Fibroblast of lung (primary cell): ENCODE data around the gene BCL2L12. TPM values are rescaled to one million over a fixed set of nuclear protein-coding genes. Genes with fewer than 3 reads are reported as not detected.

Experiments used
- DNase-seq, 2 donors: peaks; one replicate each; pipeline versions ENCODE4 v3.0.0 to v3.0.0-alpha.2; 2010; ENCODE audit warnings: low read depth in 2 of 2
- H2AFZ ChIP-seq: 2 replicates; pipeline ENCODE4 v1.5.1; 2012; ENCODE audit warnings: low read length, control low read depth, inconsistent platforms
- H3K27ac ChIP-seq: 2 replicates; pipeline ENCODE4 v1.5.1; 2011; ENCODE audit warnings: low read length, control low read depth; ENCODE audit not compliant: insufficient read depth
- H3K27me3 ChIP-seq: 2 replicates; pipeline ENCODE4 v1.5.1; 2011; ENCODE audit warnings: mild to moderate bottlenecking, low read length; ENCODE audit not compliant: control insufficient read depth, insufficient read depth
- H3K36me3 ChIP-seq: 2 replicates; pipeline ENCODE4 v1.5.1; 2011; ENCODE audit warnings: low read length; ENCODE audit not compliant: control insufficient read depth, insufficient read depth
- H3K4me1 ChIP-seq: 2 replicates; pipeline ENCODE4 v1.5.1; 2011; ENCODE audit warnings: low read length; ENCODE audit not compliant: control insufficient read depth, insufficient read depth; ENCODE audit errors: extremely low read depth
- H3K4me2 ChIP-seq: 2 replicates; pipeline ENCODE4 v1.5.1; 2011; ENCODE audit warnings: low read length, control low read depth; ENCODE audit not compliant: insufficient read depth; ENCODE audit errors: extremely low read depth
- H3K4me3 ChIP-seq, 4 experiments: fragments of 200-600 bp in 1 of 4; sonication (generic) in 1 of 4; replicated peaks in 1 of 4; 2 replicates each; pipeline ENCODE4 v1.5.1; 2011 to 2016; ENCODE audit warnings: low read length in 4 of 4, low read depth in 3 of 4, mild to moderate bottlenecking in 3 of 4, control low read depth in 2 of 4, inconsistent platforms in 1 of 4, mixed read lengths in 1 of 4; ENCODE audit not compliant: insufficient read depth in 1 of 4; ENCODE audit errors: control extremely low read depth in 1 of 4
- H3K79me2 ChIP-seq: 2 replicates; pipeline ENCODE4 v1.5.1; 2012; ENCODE audit warnings: mild to moderate bottlenecking, low read length, inconsistent platforms; ENCODE audit not compliant: control insufficient read depth, insufficient read depth
- H3K9ac ChIP-seq: 2 replicates; pipeline ENCODE4 v1.5.1; 2011; ENCODE audit warnings: mild to moderate bottlenecking, low read length, control low read depth; ENCODE audit not compliant: insufficient read depth
- H3K9me3 ChIP-seq: 2 replicates; pipeline ENCODE4 v1.5.1; 2012; ENCODE audit warnings: low read depth, low read length; ENCODE audit not compliant: control insufficient read depth, insufficient read depth
- H4K20me1 ChIP-seq: 2 replicates; pipeline ENCODE4 v1.5.1; 2011; ENCODE audit warnings: low read length; ENCODE audit not compliant: control insufficient read depth, insufficient read depth; ENCODE audit errors: extremely low read depth
- EZH2 ChIP-seq: IDR thresholded peaks from 2 replicates; pipeline ENCODE4 v1.5.1; 2012; ENCODE audit warnings: low read length, control low read depth, mild to moderate bottlenecking; ENCODE audit errors: missing control alignments
- polyA plus RNA-seq, 2 donors: library from polyadenylated mRNA; depleted of rRNA in 1 of 2; stranded (reverse) in 1 of 2; unstranded in 1 of 2; fragments of >200 nt; gene quantifications; 2 replicates each; pipeline ENCODE4 v1.2.1, GENCODE V29; 2011 to 2012; ENCODE audit warnings: missing spikeins in 1 of 2
- total RNA-seq: library from RNA; depleted of rRNA; stranded (reverse); fragments of >200 nt; gene quantifications from 2 replicates; pipeline ENCODE4 v1.2.1, GENCODE V29; 2014
- TF ChIP-seq, protein P1 (sequence below), 2 donors: IDR thresholded peaks in 1 of 2; conservative IDR thresholded peaks in 1 of 2; 1 replicate in 1 of 2; 2 replicates in 1 of 2; pipeline ENCODE4 v1.5.1; 2011 to 2012; ENCODE audit warnings: low read length in 2 of 2, control low read depth in 1 of 2, inconsistent platforms in 1 of 2, low read depth in 1 of 2, mild to moderate bottlenecking in 1 of 2

BCL2L12 gene
- total and polyA plus RNA-seq, 2 donors (not counting 1 experiment from before 2014, with no cell fraction given) = 4.8 to 5.0 TPM

DNA sequence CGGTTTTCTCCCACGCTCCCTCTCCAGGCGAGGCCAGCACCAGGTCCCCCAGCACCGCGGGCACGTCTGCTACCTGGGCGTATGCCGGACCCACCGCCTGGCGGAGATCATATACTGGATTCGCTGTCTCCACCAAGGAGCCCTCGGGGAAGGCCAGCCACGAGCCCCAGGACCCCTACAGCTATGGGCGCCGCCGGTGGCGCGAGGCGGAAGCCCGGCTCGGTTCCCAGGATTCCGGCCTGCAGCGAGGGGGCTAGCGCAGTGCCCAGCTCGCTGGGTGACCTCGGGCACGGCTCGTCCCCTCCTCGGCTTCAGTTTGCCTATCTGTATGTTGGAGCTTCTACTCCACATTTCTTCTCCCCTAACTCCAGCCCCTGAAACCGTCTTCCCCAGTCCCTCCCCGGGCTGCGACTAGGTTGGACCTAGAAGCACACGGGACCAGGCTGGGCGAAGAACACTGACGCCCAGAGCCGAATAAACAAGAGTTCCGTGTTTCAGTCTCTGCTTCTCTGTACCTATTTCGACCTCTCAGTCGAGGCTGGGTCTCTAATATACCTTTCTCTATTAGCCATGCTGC lies 24.4 kb downstream of the BCL2L12 start:
- Histone ChIP-seq H3K4me3 (peak overlapping the region; percentile 43 to 69 (median 64)), H3K9ac (no peak overlapping the region), H3K27me3 (no peaks in the 10 kb centered on the region), H3K4me2 (peak overlapping the region; percentile 100), H3K27ac (peak overlapping the region; percentile 61), H2AFZ (peak overlapping the region; percentile 61), H3K9me3 (no peaks in the 10 kb centered on the region), H4K20me1 (no peaks in the 10 kb centered on the region), H3K36me3 (peaks cover 11% of the 10 kb centered on the region), H3K4me1 (peaks cover 5% of the 10 kb centered on the region), H3K79me2 (no peaks in the 10 kb centered on the region)
- TF ChIP-seq, protein P1, sequence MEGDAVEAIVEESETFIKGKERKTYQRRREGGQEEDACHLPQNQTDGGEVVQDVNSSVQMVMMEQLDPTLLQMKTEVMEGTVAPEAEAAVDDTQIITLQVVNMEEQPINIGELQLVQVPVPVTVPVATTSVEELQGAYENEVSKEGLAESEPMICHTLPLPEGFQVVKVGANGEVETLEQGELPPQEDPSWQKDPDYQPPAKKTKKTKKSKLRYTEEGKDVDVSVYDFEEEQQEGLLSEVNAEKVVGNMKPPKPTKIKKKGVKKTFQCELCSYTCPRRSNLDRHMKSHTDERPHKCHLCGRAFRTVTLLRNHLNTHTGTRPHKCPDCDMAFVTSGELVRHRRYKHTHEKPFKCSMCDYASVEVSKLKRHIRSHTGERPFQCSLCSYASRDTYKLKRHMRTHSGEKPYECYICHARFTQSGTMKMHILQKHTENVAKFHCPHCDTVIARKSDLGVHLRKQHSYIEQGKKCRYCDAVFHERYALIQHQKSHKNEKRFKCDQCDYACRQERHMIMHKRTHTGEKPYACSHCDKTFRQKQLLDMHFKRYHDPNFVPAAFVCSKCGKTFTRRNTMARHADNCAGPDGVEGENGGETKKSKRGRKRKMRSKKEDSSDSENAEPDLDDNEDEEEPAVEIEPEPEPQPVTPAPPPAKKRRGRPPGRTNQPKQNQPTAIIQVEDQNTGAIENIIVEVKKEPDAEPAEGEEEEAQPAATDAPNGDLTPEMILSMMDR (conservative IDR thresholded peaks at IDR 0.05 in 1 of 2, IDR thresholded peaks at IDR 0.05 in 1 of 2; ENCODE audit: low read depth in 1 of 2, low read length in 2 of 2) = no peak
- no peak for TF ChIP-seq EZH2
- DNase-seq = no peak

DNA sequence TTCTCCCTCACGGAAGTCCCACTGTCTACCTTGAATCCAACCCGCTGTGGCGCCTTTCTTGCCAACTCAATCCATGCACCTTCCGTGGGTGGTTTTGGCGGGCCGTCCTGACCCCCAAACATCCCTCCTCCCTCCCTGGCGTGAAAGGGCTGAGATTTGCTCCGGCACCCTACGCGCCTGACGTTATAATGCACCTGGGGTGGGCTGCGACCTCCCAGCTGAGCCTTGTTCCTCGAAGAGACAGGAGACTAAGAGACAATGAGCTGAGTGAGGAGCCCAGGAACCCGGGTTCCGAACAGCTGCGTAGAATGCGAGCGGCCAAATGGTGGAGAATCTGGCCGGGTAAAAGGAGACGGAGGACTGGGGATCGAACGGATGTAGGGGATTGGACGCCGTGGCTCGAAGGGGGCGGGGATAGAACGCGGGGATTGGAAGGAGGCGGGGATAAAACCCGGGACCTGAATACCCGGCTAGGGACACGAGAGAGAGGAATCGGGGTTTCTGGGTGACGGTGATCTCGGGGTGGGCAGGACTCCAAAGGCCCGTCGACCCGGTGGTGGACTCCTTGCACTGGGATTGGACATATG lies 25.0 kb downstream of the BCL2L12 start, which contains the start of gene CPT1C:
Gene CPT1C (plus strand): TSS at position 461 of the 587 bp plus-strand sequence. CDS start 1,137 bp downstream, outside the sequence.
- Histone ChIP-seq H3K4me1 (peaks cover 5% of the 10 kb centered on the region), H3K27ac (peak within 1 kb of the TSS; percentile 61), H3K4me3 (peak within 1 kb of the TSS; percentile 43 to 69 (median 64)), H2AFZ (peak within 1 kb of the TSS; percentile 77), H3K36me3 (peaks cover 10% of the 10 kb centered on the region), H3K79me2 (no peaks in the 10 kb centered on the region), H3K4me2 (peak within 1 kb of the TSS; percentile 100), H4K20me1 (no peaks in the 10 kb centered on the region), H3K9ac (peak within 1 kb of the TSS; percentile 55), H3K27me3 (no peaks in the 10 kb centered on the region), H3K9me3 (no peaks in the 10 kb centered on the region)
- TF ChIP-seq EZH2 = no peak
- TF ChIP-seq, protein P1 (conservative IDR thresholded peaks at IDR 0.05 in 1 of 2, IDR thresholded peaks at IDR 0.05 in 1 of 2; ENCODE audit: low read depth in 1 of 2, low read length in 2 of 2) = no peak
- peak; percentile 71 to 73 for DNase-seq

DNA sequence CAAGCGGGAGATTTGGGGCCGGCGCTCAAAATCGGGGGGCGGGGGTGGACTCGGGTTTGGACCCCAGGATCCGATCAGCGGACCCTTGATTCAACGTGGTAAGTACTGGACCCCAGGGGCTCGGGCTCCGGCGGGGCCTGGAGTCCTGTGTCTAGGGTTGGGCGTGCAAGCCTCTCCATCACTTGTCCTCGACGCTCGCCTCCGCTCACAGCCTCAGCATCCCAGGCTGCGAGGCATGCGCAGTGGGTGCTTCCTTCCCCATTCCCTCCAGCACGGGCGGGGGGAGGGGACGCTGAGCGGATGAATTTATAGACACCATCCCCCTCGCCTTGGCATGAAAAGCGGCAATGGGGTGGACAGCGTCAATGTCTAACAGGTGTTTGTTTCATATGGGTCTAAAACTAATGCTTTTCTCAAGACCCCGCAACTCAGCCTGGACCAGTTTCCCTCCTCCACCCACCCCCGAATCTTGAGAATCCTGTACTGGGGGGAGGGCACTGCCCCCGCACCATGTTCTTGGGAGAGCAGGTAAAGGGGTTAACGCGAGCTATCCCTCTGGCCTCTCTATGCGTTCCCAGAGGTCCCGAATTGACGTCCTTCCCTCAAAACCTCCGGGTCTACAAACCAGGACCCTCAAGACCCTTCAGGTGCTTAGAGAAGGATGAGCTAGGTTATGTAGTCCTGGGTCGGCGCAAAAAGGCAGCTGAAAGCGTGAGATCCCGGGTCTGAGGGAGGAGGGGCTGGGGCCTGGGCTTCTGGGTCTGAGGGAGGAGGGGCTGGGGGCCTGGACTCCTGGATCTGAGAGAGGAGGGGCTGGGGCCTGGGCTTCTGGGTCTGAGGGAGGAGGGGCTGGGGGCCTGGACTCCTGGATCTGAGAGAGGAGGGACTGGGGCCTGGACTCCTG lies 25.8 kb downstream of the BCL2L12 start:
- H3K9ac ChIP-seq = no peak overlapping the region
- no peaks in the 10 kb centered on the region for H3K27me3 ChIP-seq
- no peak overlapping the region for H3K27ac ChIP-seq
- H3K79me2 ChIP-seq = no peaks in the 10 kb centered on the region
- H3K9me3 ChIP-seq = no peaks in the 10 kb centered on the region
- peaks cover 3% of the 10 kb centered on the region for H3K36me3 ChIP-seq
- DNase-seq = peak; percentile 66 to 73
- H3K4me3 ChIP-seq = peak overlapping the region; percentile 43 to 69 (median 64)
- peak overlapping the region; percentile 100 for H3K4me2 ChIP-seq
- peak overlapping the region; percentile 77 for H2AFZ ChIP-seq
- TF ChIP-seq, protein P1 (conservative IDR thresholded peaks at IDR 0.05 in 1 of 2, IDR thresholded peaks at IDR 0.05 in 1 of 2; ENCODE audit: low read depth in 1 of 2, low read length in 2 of 2) = no peak
- no peak for TF ChIP-seq EZH2
- H3K4me1 ChIP-seq = peaks cover 5% of the 10 kb centered on the region
- no peaks in the 10 kb centered on the region for H4K20me1 ChIP-seq
